Measurements from ENCODE around the gene USP36. TPM values are rescaled to one million over a fixed set of nuclear protein-coding genes. Genes with fewer than 3 reads are reported as not detected.

USP36 gene
- total and polyA plus RNA-seq, 8 donors = 31.2 to 58.3 (median 35.8) TPM

DNA sequence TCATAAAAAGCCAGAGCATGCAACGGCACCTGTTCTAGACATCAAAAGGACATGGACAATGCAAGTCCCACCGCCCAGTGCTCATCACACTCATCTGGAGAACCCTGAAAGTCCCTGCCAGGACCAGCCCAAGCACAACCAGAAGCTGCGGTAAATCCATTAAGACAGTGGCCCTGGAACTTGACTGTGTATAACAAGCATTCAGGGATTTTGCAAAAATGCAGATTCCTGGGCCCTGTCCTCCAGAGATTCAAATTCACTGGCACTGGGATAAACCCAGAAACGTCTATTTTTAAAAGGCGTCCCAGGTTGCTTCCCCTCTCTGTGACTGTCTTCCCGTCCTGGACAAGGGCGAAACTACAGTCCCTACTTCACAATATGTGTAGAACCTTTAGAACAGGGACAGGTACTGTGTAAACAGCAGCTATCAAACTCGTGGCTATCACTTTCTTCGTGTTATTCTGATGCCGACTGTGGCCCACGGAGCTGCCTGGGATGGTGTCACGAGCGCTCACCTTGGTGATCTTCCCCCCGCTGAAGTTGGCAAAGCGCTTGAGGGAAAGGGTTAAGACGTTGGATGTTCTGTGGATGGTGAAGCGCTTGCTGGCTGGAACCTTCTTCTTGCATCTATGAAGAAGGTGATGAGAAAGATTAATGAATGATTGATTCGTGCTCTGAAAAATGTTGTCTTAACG lies 22.3 kb downstream of the USP36 start:
- peak in 1 of 6 donors; percentile 13 for DNase-seq
- Histone ChIP-seq H3K36me3 (peaks cover 4 to 97% (median 52%) of the 10 kb centered on the region in 3 donors), H3K27me3 (no peaks in the 10 kb centered on the region), H3K4me3 (no peak overlapping the region), H3K27ac (no peak overlapping the region), H3K9me3 (no peaks in the 10 kb centered on the region), H3K4me1 (no peaks in the 10 kb centered on the region)
- TF ChIP-seq, protein P1, sequence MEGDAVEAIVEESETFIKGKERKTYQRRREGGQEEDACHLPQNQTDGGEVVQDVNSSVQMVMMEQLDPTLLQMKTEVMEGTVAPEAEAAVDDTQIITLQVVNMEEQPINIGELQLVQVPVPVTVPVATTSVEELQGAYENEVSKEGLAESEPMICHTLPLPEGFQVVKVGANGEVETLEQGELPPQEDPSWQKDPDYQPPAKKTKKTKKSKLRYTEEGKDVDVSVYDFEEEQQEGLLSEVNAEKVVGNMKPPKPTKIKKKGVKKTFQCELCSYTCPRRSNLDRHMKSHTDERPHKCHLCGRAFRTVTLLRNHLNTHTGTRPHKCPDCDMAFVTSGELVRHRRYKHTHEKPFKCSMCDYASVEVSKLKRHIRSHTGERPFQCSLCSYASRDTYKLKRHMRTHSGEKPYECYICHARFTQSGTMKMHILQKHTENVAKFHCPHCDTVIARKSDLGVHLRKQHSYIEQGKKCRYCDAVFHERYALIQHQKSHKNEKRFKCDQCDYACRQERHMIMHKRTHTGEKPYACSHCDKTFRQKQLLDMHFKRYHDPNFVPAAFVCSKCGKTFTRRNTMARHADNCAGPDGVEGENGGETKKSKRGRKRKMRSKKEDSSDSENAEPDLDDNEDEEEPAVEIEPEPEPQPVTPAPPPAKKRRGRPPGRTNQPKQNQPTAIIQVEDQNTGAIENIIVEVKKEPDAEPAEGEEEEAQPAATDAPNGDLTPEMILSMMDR (IDR thresholded peaks at IDR 0.05) = no peak
- intact Hi-C loops (cut with DNase I) = no loop called here
- 80 to 82% methylated on average over 19 of the region's 19 CpGs for WGBS, 2 donors
- ATAC-seq = no peak
- FAIRE-seq = no peak

DNA sequence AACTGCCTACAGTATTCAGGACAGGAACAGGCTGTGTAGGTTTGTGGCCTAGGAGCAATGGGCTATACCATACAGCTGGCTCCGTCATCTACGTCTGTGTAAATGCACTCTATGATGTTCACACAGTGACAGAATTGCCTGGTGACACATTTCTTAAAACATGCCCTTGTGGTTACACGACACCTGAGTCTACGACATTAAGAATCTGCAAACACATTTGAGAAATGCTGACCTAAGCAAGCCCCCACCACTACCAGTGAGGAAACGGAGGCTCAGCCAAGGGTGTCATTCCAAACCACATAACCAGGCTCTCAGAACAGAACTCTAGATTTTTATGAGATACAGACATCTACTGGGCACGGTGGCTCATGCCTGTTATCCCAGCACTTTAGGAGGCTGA lies 23.5 kb downstream of the USP36 start:
- DNase-seq (peak in 1 of 6 donors; percentile 3), ATAC-seq (peak in 2 of 4 donors; percentile 13 to 22), FAIRE-seq (no peak)
- no peak overlapping the region for H3K4me3 ChIP-seq
- no peaks in the 10 kb centered on the region for H3K9me3 ChIP-seq
- no peaks in the 10 kb centered on the region for H3K27me3 ChIP-seq
- H3K36me3 ChIP-seq = peaks cover 4 to 99% (median 58%) of the 10 kb centered on the region in 3 donors
- intact Hi-C loops (cut with DNase I) = no loop called here
- H3K4me1 ChIP-seq = no peaks in the 10 kb centered on the region
- 87 to 92% methylated on average over 6 of the region's 6 CpGs for WGBS, 2 donors
- TF ChIP-seq, protein P1 (IDR thresholded peaks at IDR 0.05) = no peak
- H3K27ac ChIP-seq = no peak overlapping the region

- no peak for FAIRE-seq
- Histone ChIP-seq H3K9me3 (no peaks in the 10 kb centered on the region), H3K4me1 (no peaks in the 10 kb centered on the region), H3K27me3 (no peaks in the 10 kb centered on the region), H3K27ac (no peak overlapping the region), H3K36me3 (peaks cover 8 to 99% (median 65%) of the 10 kb centered on the region in 3 donors), H3K4me3 (no peak overlapping the region)
- TF ChIP-seq, protein P1 (IDR thresholded peaks at IDR 0.05) = no peak
- DNase-seq = no peak
- WGBS, 2 donors = 79 to 92% methylated on average over 7 of the region's 7 CpGs
- ATAC-seq = no peak
- intact Hi-C loops (cut with DNase I) = no loop called here
Observed at GRCh38 chr17:78815696-78816095, 24.9 kb downstream of the USP36 start.

DNA sequence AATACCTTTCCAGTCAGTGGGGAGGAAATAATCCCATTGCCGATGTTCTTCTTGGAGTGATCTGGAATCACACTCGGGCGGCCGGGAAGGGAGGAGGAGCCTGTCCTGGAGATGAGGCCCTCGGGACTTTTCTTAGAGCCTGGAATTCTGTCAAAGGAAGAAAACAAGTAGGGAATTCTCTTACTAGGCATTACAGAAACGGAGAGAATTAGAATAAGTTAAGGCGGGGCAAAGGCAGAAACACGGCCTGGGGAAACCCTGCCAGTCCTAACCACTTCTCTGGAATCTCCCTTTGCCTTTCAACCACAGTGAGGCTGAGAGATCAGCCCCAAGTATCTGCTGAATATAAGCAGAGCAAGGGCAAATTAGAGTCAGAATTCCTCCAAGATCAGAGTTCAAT lies 27.8 kb downstream of the USP36 start:
- 78 to 86% methylated on average over 8 of the region's 8 CpGs for WGBS, 2 donors
- H3K9me3 ChIP-seq = no peaks in the 10 kb centered on the region
- DNase-seq (no peak), ATAC-seq (peak in 1 of 4 donors; percentile 30), FAIRE-seq (no peak)
- H3K4me1 ChIP-seq = no peaks in the 10 kb centered on the region
- H3K27ac ChIP-seq = no peak overlapping the region
- TF ChIP-seq, protein P1 (IDR thresholded peaks at IDR 0.05) = no peak
- peaks cover 11 to 95% (median 61%) of the 10 kb centered on the region in 3 donors for H3K36me3 ChIP-seq
- intact Hi-C loops (cut with DNase I) = no loop called here
- H3K27me3 ChIP-seq = no peaks in the 10 kb centered on the region
- no peak overlapping the region for H3K4me3 ChIP-seq

GRCh38 chr17:78808163-78808562 lies 32.5 kb downstream of the USP36 start:
- ATAC-seq (no peak), FAIRE-seq (no peak), DNase-seq (no peak)
- Histone ChIP-seq H3K4me1 (no peaks in the 10 kb centered on the region), H3K36me3 (peaks cover 17 to 89% (median 47%) of the 10 kb centered on the region in 3 donors), H3K27me3 (no peaks in the 10 kb centered on the region), H3K4me3 (no peak overlapping the region), H3K27ac (no peak overlapping the region), H3K9me3 (no peaks in the 10 kb centered on the region)
- WGBS, 2 donors = 76 to 90% methylated on average over 4 of the region's 4 CpGs
- TF ChIP-seq, protein P1 (IDR thresholded peaks at IDR 0.05) = no peak
- intact Hi-C loops (cut with DNase I) = no loop called here

Data from pancreas (tissue), 10 donors.